GM21825 (cell line): ENCODE data around the gene DMBX1.

Experiments used
- ATAC-seq: cut with Tn5 transposase; IDR thresholded peaks from one replicate; pipeline ENCODE4 v1.9.1; 2021; ENCODE audit warnings: mild to moderate bottlenecking, moderate library complexity; ENCODE audit not compliant: unreplicated experiment

The DMBX1 gene

GRCh38 chr1:46489638-46490405 is at the start of gene DMBX1:
Gene DMBX1, plus strand, starts transcription at chr1:46489836. Its CDS starts 17,175 bp downstream, at chr1:46507011.
- no peak for ATAC-seq

GRCh38 chr1:46440478-46440877 is 49.2 kb upstream of the DMBX1 start:
- no peak for ATAC-seq

- ATAC-seq, result peak; percentile 70
Measured at GRCh38 chr1:46442317-46443161, 47.1 kb upstream of the DMBX1 start.

- no peak for ATAC-seq
Measured at GRCh38 chr1:46444466-46444865, 45.2 kb upstream of the DMBX1 start.

GRCh38 chr1:46445773-46446256 is 43.8 kb upstream of the DMBX1 start:
- no peak for ATAC-seq

GRCh38 chr1:46446646-46447498 is 42.8 kb upstream of the DMBX1 start:
- no peak for ATAC-seq

- ATAC-seq, result no peak
Measured at GRCh38 chr1:46447499-46448108, 42.0 kb upstream of the DMBX1 start.

GRCh38 chr1:46448109-46448911 is 41.3 kb upstream of the DMBX1 start:
- ATAC-seq, result no peak

GRCh38 chr1:46449223-46450159 is 40.1 kb upstream of the DMBX1 start:
- ATAC-seq, result no peak

GRCh38 chr1:46450160-46450517 is 39.5 kb upstream of the DMBX1 start:
- no peak for ATAC-seq

GRCh38 chr1:46451948-46452930 is 37.4 kb upstream of the DMBX1 start:
- ATAC-seq, result no peak

- no peak for ATAC-seq
Measured at GRCh38 chr1:46452931-46453325, 36.7 kb upstream of the DMBX1 start.

- ATAC-seq, result no peak
Measured at GRCh38 chr1:46453449-46453848, 36.2 kb upstream of the DMBX1 start.

- ATAC-seq, result no peak
Measured at GRCh38 chr1:46455951-46456350, 33.7 kb upstream of the DMBX1 start.

GRCh38 chr1:46456411-46456963 is 33.1 kb upstream of the DMBX1 start:
- ATAC-seq, result no peak

GRCh38 chr1:46457178-46457577 is 32.5 kb upstream of the DMBX1 start:
- ATAC-seq, result no peak

- no peak for ATAC-seq
Measured at GRCh38 chr1:46458190-46458589, 31.4 kb upstream of the DMBX1 start.
